ENCODE measurements around the gene NOTCH2.
"Not testable (repeated sequence)": the region's sequence is repeated elsewhere in the genome, so short reads cannot be mapped to it uniquely, and the experiment has no call there.

NOTCH2 gene

GRCh38 chr1:120068683-120069066 lies 787 bp downstream of the NOTCH2 start:
- not testable (repeated sequence) for H3K9ac ChIP-seq (ENCODE audit: low read depth, low read length, poor library complexity); H2BK12ac ChIP-seq (ENCODE audit: low read length); H2BK120ac ChIP-seq (ENCODE audit: low read depth, low read length); H3K4ac ChIP-seq (ENCODE audit: low read length); H2BK15ac ChIP-seq (ENCODE audit: low read length); H2AK5ac ChIP-seq (ENCODE audit: low read depth, low read length); H3K27ac ChIP-seq (replicated peaks; ENCODE audit: low read length); H3K18ac ChIP-seq (ENCODE audit: low read length); H3K9me3 ChIP-seq (replicated peaks in 1 of 2; ENCODE audit: control insufficient read depth in 2 of 2, insufficient read depth in 1 of 2, low read depth in 1 of 2, low read length in 2 of 2); H3K23ac ChIP-seq (ENCODE audit: low read depth, low read length, poor library complexity); H4K91ac ChIP-seq (ENCODE audit: low read depth, low read length, poor library complexity); H3K36me3 ChIP-seq (replicated peaks in 1 of 2; ENCODE audit: control insufficient read depth in 2 of 2, insufficient read depth in 2 of 2, low read length in 2 of 2); H2BK5ac ChIP-seq (ENCODE audit: low read length); H4K8ac ChIP-seq (ENCODE audit: low read depth, low read length); H3K14ac ChIP-seq (ENCODE audit: low read length); DNase-seq (ENCODE audit: low spot score); H3K79me1 ChIP-seq (ENCODE audit: low read depth, low read length); H3K4me1 ChIP-seq (ENCODE audit: control insufficient read depth in 2 of 2, insufficient read depth in 1 of 2, low read depth in 1 of 2, low read length in 2 of 2); H3K27me3 ChIP-seq (ENCODE audit: control insufficient read depth in 3 of 3, insufficient read depth in 3 of 3, low read depth in 1 of 3, low read length in 3 of 3)
- WGBS, 2 donors (ENCODE audit: extremely low coverage in 2 of 2, insufficient read length in 2 of 2, insufficient replicate concordance in 1 of 2) = no CpG with 5 or more reads among the region's 28 CpGs
- H3K4me3 ChIP-seq (ENCODE audit: low read length in 2 of 2) = peak overlapping the region; percentile 46 to 80
- H3K4me2 ChIP-seq (ENCODE audit: insufficient read depth, low read length, poor library complexity, severe bottlenecking) = peak overlapping the region; percentile 25
- peak overlapping the region; percentile 72 for H2AFZ ChIP-seq (ENCODE audit: low read length)

DNA sequence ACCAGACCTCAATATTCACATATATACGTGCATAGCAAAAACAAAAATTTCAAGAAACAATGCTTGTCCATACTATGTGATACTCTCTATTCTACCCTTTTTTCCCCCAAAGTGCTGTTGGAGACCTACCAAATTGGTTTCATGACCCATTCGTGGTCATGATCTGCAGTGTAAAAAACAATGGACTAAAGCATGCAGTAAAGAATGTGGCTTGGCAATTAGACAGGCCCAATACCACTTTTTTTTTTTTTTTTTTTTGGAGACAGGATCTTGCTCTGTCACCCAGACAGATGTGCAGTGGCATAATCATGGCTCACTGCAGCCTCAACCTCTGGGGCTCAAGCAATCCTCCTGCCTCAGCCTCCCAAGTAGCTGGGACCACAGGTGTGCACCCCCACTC lies 21.3 kb downstream of the NOTCH2 start:
- H2AFZ ChIP-seq (ENCODE audit: low read length); H2AK5ac ChIP-seq (ENCODE audit: low read depth, low read length); H3K79me1 ChIP-seq (ENCODE audit: low read depth, low read length); H3K4me2 ChIP-seq (ENCODE audit: insufficient read depth, low read length, poor library complexity, severe bottlenecking); H2BK12ac ChIP-seq (ENCODE audit: low read length); H3K4me1 ChIP-seq (ENCODE audit: control insufficient read depth in 2 of 2, insufficient read depth in 1 of 2, low read depth in 1 of 2, low read length in 2 of 2); H2BK120ac ChIP-seq (ENCODE audit: low read depth, low read length); H3K23ac ChIP-seq (ENCODE audit: low read depth, low read length, poor library complexity); H3K9ac ChIP-seq (ENCODE audit: low read depth, low read length, poor library complexity); H3K36me3 ChIP-seq (replicated peaks in 1 of 2; ENCODE audit: control insufficient read depth in 2 of 2, insufficient read depth in 2 of 2, low read length in 2 of 2); DNase-seq (ENCODE audit: low spot score); H3K27ac ChIP-seq (replicated peaks; ENCODE audit: low read length); H4K8ac ChIP-seq (ENCODE audit: low read depth, low read length); H3K14ac ChIP-seq (ENCODE audit: low read length); H3K4me3 ChIP-seq (ENCODE audit: low read length in 2 of 2); H3K4ac ChIP-seq (ENCODE audit: low read length); H2BK5ac ChIP-seq (ENCODE audit: low read length); H4K91ac ChIP-seq (ENCODE audit: low read depth, low read length, poor library complexity); H3K18ac ChIP-seq (ENCODE audit: low read length); H2BK15ac ChIP-seq (ENCODE audit: low read length); H3K9me3 ChIP-seq (replicated peaks in 1 of 2; ENCODE audit: control insufficient read depth in 2 of 2, insufficient read depth in 1 of 2, low read depth in 1 of 2, low read length in 2 of 2); H3K27me3 ChIP-seq (ENCODE audit: control insufficient read depth in 3 of 3, insufficient read depth in 3 of 3, low read depth in 1 of 3, low read length in 3 of 3): not testable (repeated sequence)
- no CpG with 5 or more reads among the region's 2 CpGs for WGBS, 2 donors (ENCODE audit: extremely low coverage in 2 of 2, insufficient read length in 2 of 2, insufficient replicate concordance in 1 of 2)

GRCh38 chr1:120041771-120042170 lies 27.7 kb downstream of the NOTCH2 start:
- not testable (repeated sequence) for H3K4me2 ChIP-seq (ENCODE audit: insufficient read depth, low read length, poor library complexity, severe bottlenecking); H2AK5ac ChIP-seq (ENCODE audit: low read depth, low read length); H3K36me3 ChIP-seq (replicated peaks in 1 of 2; ENCODE audit: control insufficient read depth in 2 of 2, insufficient read depth in 2 of 2, low read length in 2 of 2); H2BK15ac ChIP-seq (ENCODE audit: low read length); H3K4ac ChIP-seq (ENCODE audit: low read length); DNase-seq (ENCODE audit: low spot score); H3K9ac ChIP-seq (ENCODE audit: low read depth, low read length, poor library complexity); H3K14ac ChIP-seq (ENCODE audit: low read length); H3K23ac ChIP-seq (ENCODE audit: low read depth, low read length, poor library complexity); H2BK120ac ChIP-seq (ENCODE audit: low read depth, low read length); H3K4me3 ChIP-seq (ENCODE audit: low read length in 2 of 2); H3K79me1 ChIP-seq (ENCODE audit: low read depth, low read length); H2BK5ac ChIP-seq (ENCODE audit: low read length); H2AFZ ChIP-seq (ENCODE audit: low read length); H3K27me3 ChIP-seq (ENCODE audit: control insufficient read depth in 3 of 3, insufficient read depth in 3 of 3, low read depth in 1 of 3, low read length in 3 of 3); H3K4me1 ChIP-seq (ENCODE audit: control insufficient read depth in 2 of 2, insufficient read depth in 1 of 2, low read depth in 1 of 2, low read length in 2 of 2); H3K27ac ChIP-seq (replicated peaks; ENCODE audit: low read length); H4K91ac ChIP-seq (ENCODE audit: low read depth, low read length, poor library complexity); H3K9me3 ChIP-seq (replicated peaks in 1 of 2; ENCODE audit: control insufficient read depth in 2 of 2, insufficient read depth in 1 of 2, low read depth in 1 of 2, low read length in 2 of 2); H2BK12ac ChIP-seq (ENCODE audit: low read length); H3K18ac ChIP-seq (ENCODE audit: low read length); H4K8ac ChIP-seq (ENCODE audit: low read depth, low read length)
- WGBS, 2 donors (ENCODE audit: extremely low coverage in 2 of 2, insufficient read length in 2 of 2, insufficient replicate concordance in 1 of 2) = no CpG with 5 or more reads among the region's 4 CpGs

DNA sequence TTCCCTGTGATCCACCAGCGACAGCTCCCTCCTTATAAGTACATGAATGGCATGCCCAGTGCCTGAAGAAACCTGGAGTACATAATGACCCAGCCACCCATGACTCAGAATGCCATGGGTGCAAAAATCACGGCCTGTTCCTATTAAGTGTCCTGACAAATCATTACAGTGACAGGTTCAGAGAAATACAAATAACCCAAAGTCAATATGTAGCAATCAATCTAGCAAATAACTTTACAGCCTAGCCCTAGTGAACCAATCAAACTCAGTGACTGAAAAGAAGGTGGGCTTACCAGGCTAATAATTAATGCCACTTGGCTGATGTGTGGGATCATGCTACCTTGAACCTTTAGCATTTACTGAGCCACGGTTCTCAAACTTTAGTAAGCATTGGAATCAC lies 37.2 kb downstream of the NOTCH2 start:
- H3K18ac ChIP-seq (ENCODE audit: low read length); H3K27me3 ChIP-seq (ENCODE audit: control insufficient read depth in 3 of 3, insufficient read depth in 3 of 3, low read depth in 1 of 3, low read length in 3 of 3); H3K36me3 ChIP-seq (replicated peaks in 1 of 2; ENCODE audit: control insufficient read depth in 2 of 2, insufficient read depth in 2 of 2, low read length in 2 of 2); H3K4me3 ChIP-seq (ENCODE audit: low read length in 2 of 2); H3K27ac ChIP-seq (replicated peaks; ENCODE audit: low read length); H3K4ac ChIP-seq (ENCODE audit: low read length); H2BK15ac ChIP-seq (ENCODE audit: low read length); DNase-seq (ENCODE audit: low spot score); H2BK12ac ChIP-seq (ENCODE audit: low read length); H3K79me1 ChIP-seq (ENCODE audit: low read depth, low read length); H3K4me1 ChIP-seq (ENCODE audit: control insufficient read depth in 2 of 2, insufficient read depth in 1 of 2, low read depth in 1 of 2, low read length in 2 of 2); H2BK5ac ChIP-seq (ENCODE audit: low read length); H4K91ac ChIP-seq (ENCODE audit: low read depth, low read length, poor library complexity); H2BK120ac ChIP-seq (ENCODE audit: low read depth, low read length); H3K14ac ChIP-seq (ENCODE audit: low read length); H3K9ac ChIP-seq (ENCODE audit: low read depth, low read length, poor library complexity); H3K4me2 ChIP-seq (ENCODE audit: insufficient read depth, low read length, poor library complexity, severe bottlenecking); H4K8ac ChIP-seq (ENCODE audit: low read depth, low read length); H3K9me3 ChIP-seq (replicated peaks in 1 of 2; ENCODE audit: control insufficient read depth in 2 of 2, insufficient read depth in 1 of 2, low read depth in 1 of 2, low read length in 2 of 2); H2AK5ac ChIP-seq (ENCODE audit: low read depth, low read length); H3K23ac ChIP-seq (ENCODE audit: low read depth, low read length, poor library complexity); H2AFZ ChIP-seq (ENCODE audit: low read length): not testable (repeated sequence)
- WGBS, 2 donors (ENCODE audit: extremely low coverage in 2 of 2, insufficient read length in 2 of 2, insufficient replicate concordance in 1 of 2) = no CpG with 5 or more reads among the region's 3 CpGs
